OCI-LY1 (cell line): ENCODE measurements around the gene PPP2R2B.

Experiments
- H2AFZ ChIP-seq: fragments of 200-600 bp; sonication (generic), shearing (Covaris generic); 2 replicates; pipeline ENCODE4 v1.6.0; 2014; ENCODE audit warnings: antibody characterized with exemption, mild to moderate bottlenecking, low read length
- H3F3A ChIP-seq: fragments of 200-600 bp; sonication (generic), shearing (Covaris generic); 2 replicates; pipeline ENCODE4 v1.6.0; 2014; ENCODE audit warnings: mild to moderate bottlenecking, antibody characterized with exemption, low read length, moderate library complexity; ENCODE audit not compliant: insufficient read depth
- H3K27ac ChIP-seq: fragments of 200-600 bp; sonication (generic); 2 replicates; pipeline ENCODE4 v1.5.1; 2014; ENCODE audit warnings: low read length, mixed run types, mild to moderate bottlenecking, low read depth; ENCODE audit not compliant: poor library complexity, severe bottlenecking
- H3K27me3 ChIP-seq: fragments of 200-600 bp; sonication (generic); 2 replicates; pipeline ENCODE4 v1.6.0; 2014; ENCODE audit warnings: antibody characterized with exemption, mild to moderate bottlenecking, low read length, moderate library complexity; ENCODE audit not compliant: insufficient read depth
- H3K36me3 ChIP-seq: fragments of 200-600 bp; sonication (generic); 2 replicates; pipeline ENCODE4 v1.6.1; 2014; ENCODE audit warnings: mild to moderate bottlenecking, antibody characterized with exemption, low read length, moderate library complexity, mixed read lengths; ENCODE audit not compliant: insufficient read depth
- H3K4me1 ChIP-seq: fragments of 200-600 bp; sonication (generic); 2 replicates; pipeline ENCODE4 v1.5.1; 2014; ENCODE audit warnings: mild to moderate bottlenecking, low read length, moderate library complexity; ENCODE audit not compliant: insufficient read depth, severe bottlenecking
- H3K4me2 ChIP-seq: fragments of 200-600 bp; sonication (generic), shearing (Covaris generic); 2 replicates; pipeline ENCODE4 v1.6.1; 2014; ENCODE audit warnings: low read length
- H3K4me3 ChIP-seq: fragments of 200-600 bp; sonication (generic); 2 replicates; pipeline ENCODE4 v1.5.1; 2014; ENCODE audit warnings: low read length, low read depth, mild to moderate bottlenecking, mixed read lengths; ENCODE audit not compliant: poor library complexity, severe bottlenecking
- H3K79me2 ChIP-seq: fragments of 200-600 bp; shearing (Covaris generic); 2 replicates; pipeline ENCODE4 v1.6.1; 2016; ENCODE audit warnings: mixed run types, low read length, mixed read lengths; ENCODE audit not compliant: insufficient read depth
- H3K9ac ChIP-seq: fragments of 200-600 bp; sonication (generic), shearing (Covaris generic); 2 replicates; pipeline ENCODE4 v1.6.1; 2014; ENCODE audit warnings: mild to moderate bottlenecking, low read length, mixed read lengths
- H3K9me2 ChIP-seq: fragments of 200-600 bp; sonication (generic), shearing (Covaris generic); 2 replicates; pipeline ENCODE4 v1.6.1; 2014; ENCODE audit warnings: low read depth, mild to moderate bottlenecking, low read length, mixed read lengths
- H3K9me3 ChIP-seq: fragments of 200-600 bp; shearing (Covaris generic); 2 replicates; pipeline ENCODE4 v1.6.1; 2014; ENCODE audit warnings: low read length, mixed read lengths
- H4K20me1 ChIP-seq: fragments of 200-600 bp; sonication (generic), shearing (Covaris generic); 2 replicates; pipeline ENCODE4 v1.6.0; 2016; ENCODE audit warnings: mild to moderate bottlenecking, low read length; ENCODE audit not compliant: insufficient read depth
- CTCF ChIP-seq: fragments of 200-600 bp; sonication (generic), shearing (Covaris generic); IDR thresholded peaks from 2 replicates; pipeline ENCODE4 v1.5.1; 2017; ENCODE audit warnings: mild to moderate bottlenecking, antibody characterized with exemption, low read length, moderate library complexity, mixed read lengths
- EZH2 ChIP-seq: fragments of 200-600 bp; sonication (generic), shearing (Covaris generic); IDR thresholded peaks from 2 replicates; pipeline ENCODE4 v1.8.0; 2017; ENCODE audit warnings: borderline replicate concordance, mixed run types, mild to moderate bottlenecking, antibody characterized with exemption, low read length, moderate library complexity, mixed read lengths

The PPP2R2B gene

DNA sequence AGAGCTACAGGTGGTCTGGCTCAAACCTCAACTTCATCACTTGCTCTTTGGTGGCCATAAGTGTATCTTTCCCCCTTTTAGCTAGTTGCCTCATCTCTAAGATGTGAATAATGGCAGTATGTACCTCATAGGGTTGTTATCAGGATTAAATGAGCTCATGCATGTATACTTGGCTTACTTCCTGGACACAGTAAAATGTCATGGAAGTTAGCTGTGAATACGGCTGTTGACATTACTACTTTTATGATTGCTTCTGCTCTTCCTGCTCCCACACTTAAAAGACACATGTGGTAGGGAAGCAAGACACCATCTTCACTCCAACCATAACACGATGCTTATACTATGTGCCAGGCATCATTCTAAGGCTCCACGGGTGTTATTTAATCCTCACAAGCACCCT is 248.1 kb downstream of the PPP2R2B start:
- Histone ChIP-seq H2AFZ (no peak overlapping the region), H3F3A (no peaks in the 10 kb centered on the region), H3K9me3 (no peaks in the 10 kb centered on the region), H3K4me2 (no peak overlapping the region), H3K4me1 (no peaks in the 10 kb centered on the region), H3K36me3 (no peaks in the 10 kb centered on the region), H3K9ac (no peak overlapping the region), H4K20me1 (no peaks in the 10 kb centered on the region), H3K4me3 (no peak overlapping the region), H3K27me3 (no peaks in the 10 kb centered on the region), H3K27ac (no peak overlapping the region), H3K9me2 (no peaks in the 10 kb centered on the region), H3K79me2 (no peaks in the 10 kb centered on the region)
- TF ChIP-seq CTCF: no peak
- TF ChIP-seq EZH2: no peak

DNA sequence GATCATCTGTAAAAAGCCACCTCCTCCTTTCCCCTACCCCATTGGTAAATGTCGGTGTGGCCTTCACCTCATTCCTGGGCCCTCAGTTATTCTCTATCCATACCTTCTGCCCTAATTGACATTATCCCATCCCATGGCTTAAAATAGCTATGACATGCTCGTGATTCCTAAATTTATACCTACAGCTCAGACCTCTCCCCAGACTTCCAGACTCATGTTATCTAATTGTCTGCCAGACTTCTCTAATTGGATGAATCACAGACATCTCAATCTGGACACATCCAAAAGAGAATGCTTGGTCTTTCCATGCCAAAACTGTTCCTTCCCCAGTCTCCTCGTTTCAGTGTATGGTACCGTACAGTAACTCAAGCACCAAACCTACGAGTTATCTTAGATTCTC is 249.6 kb downstream of the PPP2R2B start:
- Histone ChIP-seq H3K4me1 (no peaks in the 10 kb centered on the region), H3K9me2 (no peaks in the 10 kb centered on the region), H3K36me3 (no peaks in the 10 kb centered on the region), H3F3A (no peaks in the 10 kb centered on the region), H3K27ac (no peak overlapping the region), H3K9ac (no peak overlapping the region), H3K4me3 (no peak overlapping the region), H3K79me2 (no peaks in the 10 kb centered on the region), H2AFZ (no peak overlapping the region), H3K4me2 (no peak overlapping the region), H3K27me3 (no peaks in the 10 kb centered on the region), H3K9me3 (no peaks in the 10 kb centered on the region), H4K20me1 (no peaks in the 10 kb centered on the region)
- TF ChIP-seq EZH2: no peak
- no peak for TF ChIP-seq CTCF

DNA sequence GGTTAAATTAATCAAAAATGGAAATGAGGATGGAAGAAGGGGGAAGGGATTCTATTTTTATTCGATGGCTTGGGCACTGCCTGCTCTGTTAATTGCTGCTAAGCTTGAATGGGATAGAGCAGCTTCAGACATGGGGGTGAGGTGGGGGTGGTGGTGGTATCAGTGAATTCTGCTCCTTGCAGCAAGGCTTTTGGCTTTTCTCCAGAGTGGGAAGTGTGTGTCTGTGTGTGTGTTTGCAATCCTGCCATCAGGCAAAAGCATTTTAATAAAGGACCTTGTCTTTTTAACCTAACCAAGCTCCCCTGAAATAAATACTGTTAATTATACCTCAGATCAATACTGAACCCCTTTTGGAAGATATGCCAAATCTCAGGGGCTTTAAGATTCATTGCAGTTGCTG is 251.6 kb downstream of the PPP2R2B start:
- Histone ChIP-seq H3F3A (no peaks in the 10 kb centered on the region), H4K20me1 (no peaks in the 10 kb centered on the region), H3K4me1 (no peaks in the 10 kb centered on the region), H3K36me3 (no peaks in the 10 kb centered on the region), H3K9ac (no peak overlapping the region), H3K27me3 (no peaks in the 10 kb centered on the region), H3K4me3 (no peak overlapping the region), H3K4me2 (no peak overlapping the region), H3K9me2 (no peaks in the 10 kb centered on the region), H3K79me2 (no peaks in the 10 kb centered on the region), H3K27ac (no peak overlapping the region), H2AFZ (no peak overlapping the region), H3K9me3 (no peaks in the 10 kb centered on the region)
- no peak for TF ChIP-seq EZH2
- no peak for TF ChIP-seq CTCF
